GM23338 (cell line): ENCODE results near the gene IFI16.

Source experiments
- CREB1 ChIP-seq: fragments of 250-450 bp; sonication (Bioruptor Pico); IDR thresholded peaks from 2 replicates; pipeline ENCODE4 v1.5.0; 2020; ENCODE audit warnings: low read depth, mild to moderate bottlenecking, moderate library complexity
- CTCF ChIP-seq, 2 experiments: fragments of 200-600 bp in 1 of 2; sonication (generic) in 1 of 2; conservative IDR thresholded peaks; 2 replicates each; pipeline versions ENCODE4 v1.5.1 to v1.6.1; 2016 to 2017; ENCODE audit warnings: antibody characterized with exemption in 2 of 2, low read depth in 2 of 2, mild to moderate bottlenecking in 2 of 2, moderate library complexity in 1 of 2
- ETS1 ChIP-seq: IDR thresholded peaks from 2 replicates; pipeline ENCODE4 v1.6.1; 2016; ENCODE audit warnings: antibody characterized with exemption
- EZH2 ChIP-seq: fragments of 200-600 bp; sonication (generic); IDR thresholded peaks from one replicate; pipeline ENCODE4 v1.8.0; 2017; ENCODE audit warnings: antibody characterized with exemption, mild to moderate bottlenecking, low read depth; ENCODE audit not compliant: unreplicated experiment
- EZH2phosphoT487 ChIP-seq: fragments of 200-600 bp; sonication (generic); IDR thresholded peaks from one replicate; pipeline ENCODE4 v1.8.1; 2018; ENCODE audit warnings: antibody characterized with exemption; ENCODE audit not compliant: unreplicated experiment
- JUNB ChIP-seq: IDR thresholded peaks from one replicate; pipeline ENCODE4 v1.6.1; 2016; ENCODE audit warnings: antibody characterized with exemption; ENCODE audit not compliant: unreplicated experiment
- NANOG ChIP-seq: IDR thresholded peaks from 2 replicates; pipeline ENCODE4 v1.6.1; 2016; ENCODE audit warnings: antibody characterized with exemption, borderline replicate concordance
- POLR2AphosphoS5 ChIP-seq: IDR thresholded peaks from 2 replicates; pipeline ENCODE4 v1.6.1; 2016; ENCODE audit warnings: antibody characterized with exemption, low read depth
- REST ChIP-seq: IDR thresholded peaks from one replicate; pipeline ENCODE4 v1.6.1; 2018; ENCODE audit warnings: antibody characterized with exemption; ENCODE audit not compliant: unreplicated experiment
- ZNF331 ChIP-seq: fragments of 250-450 bp; sonication (Bioruptor Pico); IDR thresholded peaks from 2 replicates; pipeline ENCODE4 v1.5.0; 2020; ENCODE audit warnings: low read depth, mild to moderate bottlenecking, moderate library complexity
- ZNF462 ChIP-seq: fragments of 250-450 bp; sonication (Bioruptor Pico); IDR thresholded peaks from 2 replicates; pipeline ENCODE4 v1.5.0; 2020; ENCODE audit warnings: mild to moderate bottlenecking, moderate library complexity

GRCh38 chr1:159083013-159083412, 73.3 kb downstream of the IFI16 start:
- TF ChIP-seq CTCF (conservative IDR thresholded peaks at IDR 0.05; ENCODE audit: low read depth in 2 of 2): no peak
- TF ChIP-seq POLR2AphosphoS5: no peak
- TF ChIP-seq ZNF331: no peak
- TF ChIP-seq EZH2phosphoT487: no peak
- no peak for TF ChIP-seq REST
- no peak for TF ChIP-seq ZNF462
- no peak for TF ChIP-seq EZH2
- TF ChIP-seq NANOG: no peak
- no peak for TF ChIP-seq CREB1 (CRISPR knock-in tag)
- TF ChIP-seq ETS1: no peak
- no peak for TF ChIP-seq JUNB
